Measurements from ENCODE around the gene FCRLA.
"Not testable (repeated sequence)": the region's sequence is repeated elsewhere in the genome, so short reads cannot be mapped to it uniquely, and the experiment has no call there.

Gene FCRLA

DNA sequence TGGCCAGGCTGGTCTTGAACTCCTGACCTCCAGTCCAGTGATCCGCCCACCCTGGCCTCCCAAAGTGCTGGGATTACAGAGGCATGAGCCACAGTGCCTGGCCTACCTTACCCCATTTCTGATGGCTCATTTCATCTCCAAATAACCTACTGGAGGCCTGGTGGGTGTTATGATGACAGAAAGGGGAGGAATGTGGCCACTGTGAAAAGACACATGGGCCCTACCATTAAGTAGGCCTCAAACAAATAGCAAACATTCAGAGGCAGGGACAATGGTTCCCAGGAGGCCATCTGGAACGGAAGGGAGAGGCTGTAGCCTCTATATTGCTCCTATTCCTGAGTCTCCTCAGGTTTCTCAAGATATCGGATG, 932 bp upstream of the FCRLA start:
- DNase-seq (ENCODE audit: low read depth): no peak

DNA sequence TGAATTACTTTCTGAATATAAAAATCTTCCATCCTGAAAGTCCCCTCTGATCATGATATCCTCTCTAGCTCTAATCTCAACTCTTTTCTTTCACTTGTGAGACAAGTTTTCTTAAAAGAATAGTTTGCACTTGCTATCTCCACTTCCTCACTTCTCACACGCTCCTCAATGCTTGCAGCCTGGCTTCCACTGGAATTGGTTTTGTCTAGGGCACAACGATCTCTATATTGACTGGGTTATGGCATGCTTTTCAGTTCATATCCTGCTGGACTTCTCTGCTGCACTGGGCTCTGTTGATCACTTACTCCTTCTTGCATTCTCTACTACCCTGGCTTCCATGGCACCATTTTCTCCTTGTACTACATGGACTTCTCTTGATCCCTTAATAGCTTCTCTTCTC, 474 bp downstream of the FCRLA start:
- no peak for DNase-seq (ENCODE audit: low read depth)

- no peak for DNase-seq (ENCODE audit: low read depth)
These were observed 2.3 kb downstream of the FCRLA start for GRCh38 chr1:161709373-161709772.

DNA sequence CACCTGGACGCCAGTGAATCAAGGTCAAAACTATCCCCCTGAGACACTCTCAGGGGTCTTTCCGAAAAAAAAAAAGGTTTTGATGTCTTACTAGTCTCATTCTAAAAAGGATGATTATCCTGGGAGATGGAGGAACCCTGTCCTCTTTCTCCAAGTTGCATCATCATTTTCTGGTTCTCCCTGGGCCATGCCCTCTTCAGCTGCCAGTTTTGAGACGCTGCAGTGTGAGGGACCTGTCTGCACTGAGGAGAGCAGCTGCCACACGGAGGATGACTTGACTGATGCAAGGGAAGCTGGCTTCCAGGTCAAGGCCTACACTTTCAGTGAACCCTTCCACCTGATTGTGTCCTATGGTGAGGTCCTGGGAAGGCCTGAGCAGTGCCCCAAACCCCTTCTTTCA, 3.5 kb downstream of the FCRLA start:
- DNase-seq (ENCODE audit: low read depth): no peak

GRCh38 chr1:161718559-161719324, 11.7 kb downstream of the FCRLA start:
- no peak for DNase-seq (ENCODE audit: low read depth)

GRCh38 chr1:161719325-161719611, 12.2 kb downstream of the FCRLA start:
- DNase-seq (ENCODE audit: low read depth): no peak

GRCh38 chr1:161720422-161720821, 13.4 kb downstream of the FCRLA start:
- no peak for DNase-seq (ENCODE audit: low read depth)

DNA sequence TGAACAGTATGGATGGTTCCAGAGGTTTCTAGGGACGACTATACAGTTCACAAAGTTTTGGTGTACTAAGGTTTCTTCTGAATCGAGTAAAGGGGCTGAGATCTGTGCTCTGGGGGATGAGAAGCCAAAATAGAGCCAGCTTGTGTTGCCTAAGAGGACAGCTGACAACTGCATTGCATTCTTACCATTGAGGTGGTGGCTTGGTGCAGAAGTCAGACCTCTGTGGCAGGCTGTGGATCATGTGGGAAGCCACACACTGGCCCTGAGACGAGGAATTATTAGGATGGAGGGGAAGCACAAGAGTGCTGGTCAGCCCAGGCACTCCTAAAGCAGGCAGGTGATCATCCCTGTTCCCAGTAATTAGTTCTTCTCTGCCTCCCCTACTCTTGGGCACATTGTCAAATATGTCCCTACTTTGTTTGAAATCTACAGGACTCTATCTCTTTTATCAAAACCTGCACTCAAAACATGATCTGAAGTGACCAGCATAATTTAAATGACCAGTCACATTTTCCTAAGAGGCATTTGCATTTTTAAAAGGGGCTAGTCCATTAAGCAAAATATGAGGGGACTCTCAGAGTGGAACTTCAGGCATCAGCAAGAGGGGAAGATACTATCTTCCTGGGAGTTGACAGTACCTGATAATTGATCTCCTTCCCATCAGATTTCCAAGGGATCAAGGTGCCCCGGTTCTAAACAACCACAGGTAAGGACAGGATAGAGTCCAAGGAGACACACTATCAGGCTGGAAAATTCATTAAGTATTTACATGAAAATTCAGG, 14.1 kb downstream of the FCRLA start, which contains the start of gene FCRLB:
FCRLB (plus strand) TSS at position 589 of the 782 bp plus-strand sequence. CDS start 1,129 bp downstream, outside the sequence.
- no peak for DNase-seq (ENCODE audit: low read depth)

- DNase-seq (ENCODE audit: low read depth): peak; percentile 70
These were observed 14.8 kb downstream of the FCRLA start for GRCh38 chr1:161721738-161722343.

DNA sequence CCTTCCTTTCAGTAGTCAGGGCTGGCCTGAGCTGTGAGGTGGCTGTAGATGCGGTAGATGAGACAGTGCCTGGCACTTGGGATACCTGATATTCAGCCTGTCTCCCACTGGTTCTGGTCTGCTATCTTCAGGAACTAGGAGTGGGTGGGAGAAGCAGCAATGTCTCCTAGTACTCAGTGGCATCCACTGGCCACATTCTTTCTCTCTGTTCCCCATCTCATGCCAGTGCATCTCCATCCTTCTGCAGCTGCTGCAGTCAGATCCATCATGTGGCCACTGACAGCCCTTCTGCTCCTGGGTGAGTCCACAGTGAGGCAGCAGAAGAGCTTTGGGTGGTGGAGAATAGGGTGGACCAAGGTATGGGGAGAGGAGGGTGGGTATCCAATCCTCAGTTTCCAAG, 15.4 kb downstream of the FCRLA start:
- DNase-seq (ENCODE audit: low read depth): no peak

DNA sequence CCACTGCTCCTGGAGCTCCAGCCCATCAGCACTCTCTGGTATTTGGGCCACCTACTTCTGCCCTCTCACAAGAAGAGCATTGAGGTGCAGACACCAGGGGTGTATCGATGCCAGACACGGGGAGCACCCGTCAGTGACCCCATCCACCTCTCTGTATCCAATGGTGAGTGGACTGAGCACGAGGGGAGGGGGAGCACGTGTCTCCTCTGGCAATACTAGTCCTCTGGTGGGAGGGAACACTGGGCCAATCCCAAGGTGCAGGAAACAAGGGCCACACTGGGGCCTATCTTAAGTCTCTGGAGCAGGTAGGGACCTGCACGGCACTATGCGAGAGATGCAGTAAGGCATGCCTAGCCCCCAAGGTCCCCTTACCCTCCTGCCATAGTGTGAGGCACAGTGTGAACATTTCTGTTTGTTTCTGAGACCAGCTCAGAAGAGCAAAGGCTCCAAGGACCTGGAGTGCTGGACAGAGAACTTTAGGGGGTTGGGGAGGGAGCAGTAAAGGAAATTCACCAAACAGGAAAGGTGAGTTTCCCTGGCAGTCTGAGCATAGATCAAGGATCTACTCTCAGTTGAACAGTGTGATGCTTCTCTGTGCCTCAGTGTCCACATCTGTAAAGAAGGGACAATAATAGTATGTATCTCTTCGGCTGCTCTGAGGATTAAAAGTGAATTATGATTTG, 16.6 kb downstream of the FCRLA start:
- DNase-seq (ENCODE audit: low read depth): no peak

DNA sequence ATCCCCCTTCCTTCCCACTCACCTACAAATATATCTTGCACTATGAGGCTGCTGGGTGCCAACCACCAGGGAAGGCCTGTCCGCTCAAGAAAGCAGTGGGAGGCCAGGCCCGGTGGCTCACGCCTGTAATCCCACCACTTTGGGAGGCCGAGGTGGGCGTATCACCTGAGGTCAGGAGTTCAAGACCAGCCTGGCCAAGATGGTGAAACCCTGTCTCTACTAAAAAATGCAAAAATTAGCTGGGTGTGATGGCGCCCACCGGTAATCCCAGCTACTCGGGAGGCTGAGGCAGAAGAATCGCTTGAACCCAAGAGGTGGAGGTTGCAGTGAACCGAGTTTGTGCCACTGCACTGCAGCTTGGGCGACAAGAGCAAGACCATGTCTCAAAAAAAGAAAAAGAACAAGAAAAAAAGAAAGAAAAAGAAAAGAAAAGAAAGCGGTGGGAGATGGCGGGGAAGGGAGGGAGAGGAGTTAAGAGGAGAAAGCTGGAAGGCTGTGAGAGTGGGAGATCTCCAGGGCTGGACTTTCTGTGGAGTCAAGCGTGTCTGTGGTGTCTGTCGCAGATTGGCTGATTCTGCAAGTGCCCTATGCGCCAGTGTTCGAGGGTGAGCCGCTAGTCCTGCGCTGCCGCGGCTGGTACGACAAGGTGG, 18.4 kb downstream of the FCRLA start:
- DNase-seq (ENCODE audit: low read depth): not testable (repeated sequence)

GRCh38 chr1:161725908-161726472, 19.0 kb downstream of the FCRLA start:
- no peak for DNase-seq (ENCODE audit: low read depth)

GRCh38 chr1:161726473-161727255, 19.6 kb downstream of the FCRLA start:
- DNase-seq (ENCODE audit: low read depth): no peak

- DNase-seq (ENCODE audit: low read depth): peak; percentile 71
These were observed 20.4 kb downstream of the FCRLA start for GRCh38 chr1:161727256-161727924.

- no peak for DNase-seq (ENCODE audit: low read depth)
These were observed 21.6 kb downstream of the FCRLA start for GRCh38 chr1:161728376-161729226.

DNA sequence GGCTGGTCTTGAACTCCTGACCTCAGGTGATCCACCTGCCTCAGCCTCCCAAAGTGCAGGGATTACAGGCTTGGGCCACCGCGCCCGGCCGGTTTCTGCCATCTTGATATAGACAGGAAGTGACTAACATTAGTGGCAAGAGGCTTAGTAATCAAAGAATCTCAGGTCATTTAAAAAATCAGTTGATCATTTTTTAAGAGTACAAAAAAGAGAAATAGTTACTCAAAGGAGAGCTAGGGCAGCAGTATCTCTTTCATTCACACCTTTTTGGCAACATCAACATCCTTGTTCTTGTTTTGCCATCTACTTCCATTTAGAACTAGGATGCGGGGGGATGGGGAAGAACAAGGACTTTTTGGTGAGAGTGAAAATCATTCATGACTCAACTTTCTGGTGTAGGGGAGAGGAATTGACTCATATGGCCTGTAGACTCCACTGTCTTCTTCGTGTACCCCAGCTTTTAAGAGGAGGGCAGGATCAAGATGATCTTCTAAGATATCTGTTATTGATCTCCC, 23.1 kb downstream of the FCRLA start:
- DNase-seq (ENCODE audit: low read depth): peak; percentile 38

DNA sequence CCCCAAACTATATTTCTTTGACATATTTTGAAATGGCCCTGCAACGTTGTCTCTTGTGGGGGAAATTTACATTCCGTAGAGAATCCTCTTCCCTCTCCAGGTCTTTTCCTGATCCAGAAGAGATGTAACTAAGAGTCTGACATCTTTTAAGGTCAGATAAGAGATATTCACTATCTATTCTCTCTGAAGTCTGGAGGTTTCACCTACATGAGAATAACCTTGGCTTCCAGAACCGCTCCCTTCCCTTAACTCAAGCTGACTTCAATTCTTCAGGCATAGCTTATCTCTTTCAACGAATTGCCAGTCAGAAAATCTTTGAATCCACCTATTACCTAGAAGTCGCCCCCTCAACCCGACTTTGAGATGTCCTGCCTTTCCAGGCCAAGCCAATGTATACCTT, 24.2 kb downstream of the FCRLA start:
- DNase-seq (ENCODE audit: low read depth): no peak
